ENCODE measurements around the gene HYOU1.
"Not testable (repeated sequence)": the region's sequence is repeated elsewhere in the genome, so short reads cannot be mapped to it uniquely, and the experiment has no call there.

HYOU1 gene

DNA sequence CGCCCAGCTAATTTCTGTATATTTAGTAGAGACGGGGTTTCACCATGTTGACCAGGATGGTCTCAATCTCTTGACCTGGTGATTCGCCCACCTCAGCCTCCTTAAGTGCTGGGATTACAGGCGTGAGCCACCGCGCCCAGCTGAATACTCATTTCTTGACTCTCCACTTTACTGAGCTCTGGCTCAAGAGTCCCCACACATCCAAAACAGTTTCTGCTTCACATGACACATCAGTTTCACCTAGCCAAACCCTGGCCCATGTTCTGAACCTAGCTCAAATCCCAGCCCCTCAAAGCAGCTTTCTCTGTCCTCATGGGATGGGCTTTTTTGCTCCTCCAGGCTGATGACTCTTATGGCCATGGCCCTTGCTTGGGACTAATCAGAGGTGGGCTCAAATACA is 9.8 kb downstream of the HYOU1 start:
- in situ Hi-C loops (cut with MboI; ENCODE audit: low sequenced_read_pairs) = no loop called here

DNA sequence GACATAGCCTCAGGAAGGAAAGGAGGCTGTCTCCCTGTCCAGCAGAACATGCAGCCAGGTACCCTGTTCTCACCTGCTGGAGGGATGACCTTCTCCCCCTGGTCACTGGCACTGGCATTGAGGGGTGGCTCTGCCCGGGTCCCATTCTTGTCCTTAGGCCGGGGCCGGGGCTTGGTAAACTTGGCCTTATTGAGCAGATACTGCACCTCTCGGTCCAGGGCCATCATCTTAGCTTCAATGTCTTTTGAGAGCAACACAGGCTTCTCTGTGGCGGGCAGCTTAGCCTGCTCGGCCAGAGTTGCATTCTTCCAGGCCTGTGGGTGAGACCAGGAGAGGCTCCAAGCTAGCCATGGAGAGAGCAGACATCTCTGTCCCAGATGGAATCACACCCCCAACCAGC is 10.5 kb downstream of the HYOU1 start:
- in situ Hi-C loops (cut with MboI; ENCODE audit: low sequenced_read_pairs) = no loop called here

DNA sequence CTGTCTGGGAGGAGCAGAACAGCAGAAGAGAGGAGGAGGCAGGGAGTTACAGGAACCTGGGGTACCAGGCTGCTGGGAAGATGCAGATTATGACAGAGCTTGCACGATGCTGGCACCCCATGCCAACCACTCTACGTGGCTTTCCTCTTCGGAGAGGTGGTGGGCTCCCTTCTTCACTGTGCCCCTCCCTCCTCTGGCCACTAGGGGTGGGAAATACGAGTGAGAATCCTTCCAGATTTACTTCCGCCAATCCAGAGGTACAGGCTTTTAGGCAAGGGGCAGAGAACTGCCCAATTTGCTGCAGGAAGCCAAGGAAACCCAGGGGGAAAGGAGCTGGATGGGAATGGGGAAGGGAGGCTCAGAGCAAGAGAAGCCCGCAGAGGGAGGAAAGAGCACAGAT is 12.3 kb downstream of the HYOU1 start:
- in situ Hi-C loops (cut with MboI; ENCODE audit: low sequenced_read_pairs) = no loop called here

DNA sequence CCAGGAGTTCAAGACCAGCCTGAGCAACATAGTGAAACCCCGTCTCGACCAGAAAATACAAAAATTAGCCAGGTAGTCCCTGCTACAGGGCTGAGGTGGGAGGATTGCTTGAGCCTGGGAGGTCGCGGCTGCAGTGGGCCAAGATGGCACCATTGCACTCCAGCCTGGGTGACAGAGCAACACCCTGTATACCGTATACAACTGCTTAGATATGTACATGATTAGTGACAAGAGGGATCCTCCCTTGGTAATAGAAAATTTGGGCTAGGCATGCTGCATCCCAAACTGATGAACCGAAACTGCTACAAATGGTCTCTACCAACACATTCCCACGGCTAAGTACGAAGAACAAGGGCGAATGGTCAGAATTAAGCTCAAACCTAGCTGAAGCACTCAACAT is 14.1 kb downstream of the HYOU1 start:
- in situ Hi-C loops (cut with MboI; ENCODE audit: low sequenced_read_pairs) = no loop called here

DNA sequence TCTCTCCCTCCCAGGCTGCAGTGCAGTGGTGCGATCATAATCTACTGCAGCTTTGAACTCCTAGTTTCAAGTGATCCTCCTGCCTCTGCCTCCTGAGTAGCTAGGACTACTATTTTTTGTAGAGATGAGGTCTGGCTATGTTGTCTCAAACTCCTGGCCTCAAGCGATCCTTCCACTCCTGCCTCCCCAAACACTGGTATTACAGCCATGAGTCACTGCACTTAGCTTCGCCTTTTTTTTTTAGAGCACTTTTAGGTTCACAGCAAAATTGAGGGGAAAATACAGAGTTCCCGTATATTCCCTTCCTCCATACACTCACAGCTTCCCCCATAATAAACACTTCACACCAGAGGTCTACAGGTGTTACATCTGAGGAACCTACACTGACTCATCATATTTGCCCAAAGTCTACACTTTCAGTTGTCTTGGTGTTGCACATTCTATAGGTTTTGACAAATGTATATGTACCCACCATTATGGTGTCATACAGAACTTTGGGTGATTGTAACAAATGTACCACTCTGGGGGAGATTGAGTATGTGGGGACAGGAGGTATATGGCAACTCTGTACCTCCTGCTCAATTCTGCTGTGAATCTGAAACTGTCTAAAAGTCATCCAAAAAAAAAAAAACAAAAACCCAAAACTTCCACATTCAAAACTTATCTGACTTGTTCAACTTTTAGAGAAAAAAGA is 15.0 kb downstream of the HYOU1 start:
- in situ Hi-C loops (cut with MboI; ENCODE audit: low sequenced_read_pairs) = no loop called here

DNA sequence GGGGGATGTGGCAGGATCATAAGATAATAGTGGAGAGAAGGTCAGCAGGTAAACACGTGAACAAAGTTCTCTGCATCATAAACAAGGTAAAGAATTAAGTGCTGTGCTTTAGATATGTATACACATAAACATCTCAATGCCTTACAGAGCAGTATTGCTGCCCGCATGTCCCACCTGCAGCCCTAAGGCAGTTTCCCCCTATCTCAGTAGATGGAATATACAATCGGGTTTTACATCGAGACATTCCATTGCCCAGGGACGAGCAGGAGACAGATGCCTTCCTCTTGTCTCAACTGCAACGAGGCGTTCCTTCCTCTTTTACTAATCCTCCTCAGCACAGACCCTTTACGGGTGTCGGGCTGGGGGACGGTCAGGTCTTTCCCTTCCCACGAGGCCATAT is 17.5 kb downstream of the HYOU1 start:
- in situ Hi-C loops (cut with MboI; ENCODE audit: low sequenced_read_pairs) = not testable (repeated sequence)

DNA sequence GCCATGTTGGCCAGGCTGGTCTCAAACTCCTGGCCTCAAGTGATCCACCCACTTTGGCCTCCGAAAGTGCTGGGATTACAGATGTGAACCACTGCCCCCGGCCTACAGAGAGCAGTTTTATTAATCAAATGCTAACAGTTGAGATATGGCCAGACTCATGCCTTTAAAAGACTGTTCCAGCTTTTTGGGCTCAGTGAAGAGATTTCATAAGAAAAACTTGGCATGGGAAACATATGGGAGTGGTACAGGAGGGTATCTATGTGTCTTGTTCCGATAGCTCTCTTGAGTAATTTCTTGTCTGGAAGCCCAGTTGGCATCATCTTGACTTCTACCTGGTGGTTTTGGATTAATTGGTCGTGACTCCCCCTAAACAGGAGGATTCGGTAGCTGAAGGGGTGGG is 18.1 kb downstream of the HYOU1 start:
- in situ Hi-C loops (cut with MboI; ENCODE audit: low sequenced_read_pairs) = no loop called here

DNA sequence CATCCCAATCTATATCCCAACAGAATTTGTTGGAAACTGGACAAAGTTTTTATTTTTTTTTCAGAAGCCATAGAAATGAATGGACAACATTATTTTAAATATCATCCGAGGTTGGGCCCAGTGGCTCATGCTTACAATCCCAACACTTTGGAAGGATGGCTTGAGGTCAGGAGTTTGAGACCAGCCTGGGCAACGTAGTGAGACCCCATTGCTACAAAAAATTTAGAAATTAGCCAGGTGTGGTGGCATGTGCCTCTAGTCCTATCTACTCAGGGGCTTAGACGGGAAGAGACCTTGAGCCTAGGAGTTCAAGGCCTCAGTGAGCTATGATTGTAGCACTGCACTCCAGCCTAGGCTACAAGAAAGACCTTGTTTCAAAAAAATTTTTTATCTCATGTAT is 22.2 kb downstream of the HYOU1 start:
- in situ Hi-C loops (cut with MboI; ENCODE audit: low sequenced_read_pairs) = no loop called here

DNA sequence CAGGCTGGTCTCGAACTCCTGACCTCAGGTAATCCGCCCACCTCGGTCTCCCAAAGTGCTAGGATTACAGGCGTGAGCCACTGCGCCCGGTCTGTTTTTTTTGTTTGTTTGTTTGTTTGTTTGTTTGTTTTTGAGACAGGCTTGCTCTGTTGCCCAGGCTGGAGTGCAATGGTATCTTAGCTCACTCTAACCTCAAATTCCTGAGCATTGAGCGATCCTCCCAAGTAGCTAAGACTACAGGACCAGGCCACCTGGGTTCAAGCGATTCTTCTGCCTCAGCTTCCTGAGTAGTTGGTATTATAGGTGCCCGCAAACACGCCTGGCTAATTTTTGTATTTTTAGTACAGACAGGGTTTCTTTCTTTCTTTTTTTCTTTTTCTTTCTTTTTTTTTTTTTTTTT is 23.6 kb downstream of the HYOU1 start:
- in situ Hi-C loops (cut with MboI; ENCODE audit: low sequenced_read_pairs) = not testable (repeated sequence)

DNA sequence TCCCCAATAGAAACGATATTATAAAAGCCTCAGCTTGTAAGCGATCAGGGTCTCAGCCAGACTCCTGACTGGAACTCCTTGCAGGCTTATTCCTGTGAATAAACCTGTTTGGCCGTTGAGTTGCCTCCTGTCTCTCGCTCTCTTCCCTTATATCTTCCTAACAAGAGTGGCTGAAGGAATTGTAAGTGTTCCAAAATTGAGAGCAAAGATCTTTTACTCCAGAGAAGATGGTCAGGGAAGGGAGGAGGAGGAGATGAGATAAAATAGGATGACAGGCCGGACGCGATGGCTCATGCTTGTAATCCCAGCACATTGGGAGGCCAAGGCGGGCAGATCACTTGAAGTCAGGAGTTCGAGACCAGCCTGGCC is 25.1 kb downstream of the HYOU1 start:
- in situ Hi-C loops (cut with MboI; ENCODE audit: low sequenced_read_pairs) = no loop called here

DNA sequence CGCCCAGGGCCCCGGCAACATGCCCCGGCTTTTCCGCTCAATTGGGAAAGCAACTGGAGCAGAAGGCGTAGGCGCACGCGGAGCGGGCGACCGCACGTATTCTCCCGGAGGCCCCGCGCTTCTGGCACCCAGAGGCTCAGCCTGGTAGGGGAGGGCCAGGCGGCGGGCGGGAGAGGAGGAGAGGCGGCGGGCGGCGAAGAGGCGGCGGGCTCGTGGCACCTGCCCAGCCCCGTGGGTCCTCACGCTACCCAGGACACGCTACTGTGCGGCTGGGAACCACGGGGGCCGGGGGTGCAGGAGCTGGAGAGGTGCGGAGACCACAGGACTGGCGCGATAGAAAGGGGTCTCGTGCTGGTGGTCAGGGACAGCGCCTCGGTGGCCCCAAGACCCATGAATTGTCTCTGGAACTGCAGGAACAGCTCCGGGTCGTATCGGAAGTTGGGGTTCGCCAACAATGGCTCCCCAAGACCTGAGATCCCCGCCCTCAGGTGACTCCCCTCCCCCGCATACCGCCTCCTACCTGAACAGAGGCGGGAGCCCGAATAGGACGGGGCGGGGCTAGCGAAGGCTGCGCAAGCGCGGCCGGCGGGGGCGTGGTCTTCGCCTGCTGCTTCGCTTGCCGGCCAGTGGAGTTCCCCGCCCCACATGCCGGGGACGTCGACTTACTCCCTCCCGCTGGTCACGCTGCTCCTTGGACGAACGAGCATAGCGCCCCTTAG is 26.5 kb downstream of the HYOU1 start, which contains the start of gene SLC37A4:
Gene SLC37A4 (minus strand): TSS at position 549 of the 719 bp plus-strand sequence.
- in situ Hi-C loops (cut with MboI; ENCODE audit: low sequenced_read_pairs) = no loop called here

DNA sequence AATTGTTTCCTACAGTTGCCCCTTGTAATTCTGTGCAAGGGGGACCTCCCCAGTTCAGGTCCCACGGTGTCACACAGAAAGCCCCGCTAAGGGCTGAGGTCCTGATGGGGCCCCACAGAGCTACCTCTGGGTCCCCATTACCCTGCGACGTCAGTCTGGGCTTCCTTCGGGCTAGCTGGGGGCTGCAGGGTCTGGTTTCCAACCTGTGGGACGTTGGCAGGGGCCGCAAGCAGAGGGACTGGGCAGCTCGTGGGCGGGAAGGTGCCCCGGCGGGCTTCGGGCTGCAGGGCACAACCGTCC is 27.0 kb downstream of the HYOU1 start:
- in situ Hi-C loops (cut with MboI; ENCODE audit: low sequenced_read_pairs) = no loop called here

DNA sequence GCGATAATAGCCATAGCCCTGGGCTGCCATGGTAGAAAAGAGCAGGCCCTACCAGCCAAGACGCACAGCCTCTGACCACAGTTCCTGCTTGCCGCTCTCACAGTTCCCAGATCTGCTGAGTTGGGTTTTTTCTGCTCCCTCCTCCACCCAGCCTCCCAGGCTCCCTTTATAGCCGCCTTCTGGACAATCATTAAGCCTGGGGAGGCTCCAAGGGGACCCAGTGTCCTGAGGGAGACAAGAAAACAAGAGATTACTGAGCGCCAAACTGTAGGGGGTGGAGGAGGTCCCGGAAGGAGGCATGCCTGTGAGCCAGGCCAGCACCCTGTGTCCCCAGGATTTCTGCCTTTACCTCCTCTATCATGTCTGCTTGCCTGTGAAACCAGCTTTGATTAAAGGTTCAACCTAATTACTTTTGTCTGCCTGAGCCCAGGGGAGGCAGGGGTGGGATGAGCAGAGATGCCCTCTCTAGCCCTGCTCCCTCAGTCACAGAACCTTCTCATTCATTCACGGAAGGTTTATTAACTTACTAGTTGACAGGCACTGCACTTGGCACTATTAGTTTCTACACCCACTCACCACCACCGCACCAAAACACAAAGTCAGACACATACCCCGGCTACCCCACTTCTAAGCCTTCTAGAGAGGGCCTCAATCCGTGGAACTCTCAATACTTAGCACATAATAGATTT is 27.5 kb downstream of the HYOU1 start:
- in situ Hi-C loops (cut with MboI; ENCODE audit: low sequenced_read_pairs) = no loop called here

DNA sequence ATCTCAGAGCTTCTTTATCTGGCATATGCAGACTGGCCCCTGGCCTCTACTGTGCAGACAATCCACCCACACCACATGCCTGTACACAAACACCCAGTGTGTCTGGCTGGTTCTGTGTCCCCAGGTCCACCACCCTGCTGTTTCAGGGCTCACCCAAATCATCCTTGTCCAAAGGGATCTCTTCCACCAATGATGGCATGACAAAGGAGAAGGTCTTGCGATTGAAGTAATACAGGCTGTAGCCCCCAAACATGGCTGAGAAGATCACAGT is 28.0 kb downstream of the HYOU1 start:
- in situ Hi-C loops (cut with MboI; ENCODE audit: low sequenced_read_pairs) = no loop called here

DNA sequence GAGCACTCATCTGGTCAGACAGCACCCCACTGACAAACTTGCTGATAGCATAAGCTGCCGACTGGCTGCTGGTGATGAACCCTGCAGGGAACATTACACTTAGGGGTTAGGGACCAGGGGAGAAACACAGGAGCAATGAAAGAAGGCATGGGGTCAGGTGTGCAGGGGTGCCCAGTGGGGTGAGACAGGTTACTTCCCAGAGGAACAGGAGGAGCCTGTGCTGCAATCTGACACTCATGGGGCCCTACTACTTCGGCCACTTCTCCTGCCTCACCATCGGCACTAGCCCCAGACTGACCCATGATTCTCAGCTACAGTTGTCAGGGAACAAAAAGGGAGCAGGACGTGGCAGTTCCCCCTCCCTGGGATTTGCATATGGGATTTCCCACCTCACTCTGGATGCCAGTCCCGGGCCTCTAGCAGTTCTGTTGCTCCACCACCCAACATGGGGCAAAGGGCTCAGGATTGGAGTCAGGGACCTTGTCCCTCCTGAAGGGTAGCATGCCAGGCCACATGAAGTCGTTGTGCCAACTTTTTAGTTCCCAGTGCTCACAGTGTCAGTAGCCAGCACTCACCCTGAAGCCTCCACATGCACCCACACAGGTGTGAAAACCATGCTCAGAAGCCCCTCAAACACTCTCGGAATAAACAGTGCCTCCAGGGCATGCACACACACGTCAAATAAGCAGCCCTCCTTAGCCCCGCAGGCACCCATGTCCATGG is 28.5 kb downstream of the HYOU1 start:
- in situ Hi-C loops (cut with MboI; ENCODE audit: low sequenced_read_pairs) = no loop called here

DNA sequence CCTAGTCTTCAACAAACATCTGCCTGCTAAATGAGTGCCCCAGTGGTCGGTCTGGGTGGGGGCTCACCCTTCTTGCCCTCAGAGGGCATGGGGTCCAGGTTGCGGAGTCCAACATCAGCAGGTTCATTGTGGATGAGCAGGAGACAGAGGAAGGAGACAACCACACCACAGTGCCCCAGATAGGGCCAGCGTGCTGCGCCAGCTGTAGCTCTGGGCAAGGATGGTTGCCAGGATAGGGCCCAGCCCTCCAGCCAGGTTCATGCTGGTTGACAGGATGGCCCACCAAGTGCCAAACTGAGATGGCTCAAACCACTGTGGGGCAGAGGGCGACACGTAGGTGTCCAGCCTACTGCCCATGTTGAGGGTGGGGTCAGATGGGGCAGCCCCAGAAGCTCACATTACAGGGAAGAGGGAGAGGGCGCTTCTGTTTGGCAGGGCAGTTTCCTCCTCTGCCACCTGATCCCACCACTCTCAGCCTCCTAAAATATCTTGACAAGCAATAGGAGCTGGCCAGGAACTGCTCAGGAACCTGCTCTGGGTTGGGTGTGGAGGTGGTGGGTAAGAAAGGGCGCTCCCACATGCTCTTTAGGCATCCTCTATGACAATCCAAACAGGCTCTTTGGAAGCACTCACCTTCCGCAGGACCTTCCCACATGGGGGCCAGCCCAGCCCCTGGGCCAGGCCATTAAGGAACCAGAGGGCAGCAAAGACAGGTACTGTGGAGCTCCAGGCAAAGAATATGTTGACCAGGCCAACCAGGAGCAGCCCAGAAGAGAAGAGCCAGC is 29.3 kb downstream of the HYOU1 start:
- in situ Hi-C loops (cut with MboI; ENCODE audit: low sequenced_read_pairs) = no loop called here

DNA sequence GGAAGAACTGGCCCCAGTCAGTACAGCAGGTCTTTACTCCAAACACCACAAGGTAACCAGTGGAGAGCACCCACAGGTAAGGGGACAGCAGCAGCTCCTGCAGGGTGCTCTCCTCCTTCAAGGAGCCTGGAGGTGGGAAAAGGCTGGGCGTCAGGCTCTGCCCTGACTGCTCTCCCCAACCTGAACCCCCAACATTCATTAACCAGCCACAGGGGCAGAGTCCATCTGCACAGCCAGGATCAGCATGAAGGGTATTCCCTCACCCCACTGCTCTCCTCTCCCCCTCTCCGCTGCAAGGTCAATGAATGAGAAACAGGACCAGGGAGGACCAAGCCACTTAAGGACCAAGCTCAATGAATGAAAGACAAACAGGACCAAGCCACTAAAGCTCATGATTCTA is 30.0 kb downstream of the HYOU1 start:
- in situ Hi-C loops (cut with MboI; ENCODE audit: low sequenced_read_pairs) = no loop called here

DNA sequence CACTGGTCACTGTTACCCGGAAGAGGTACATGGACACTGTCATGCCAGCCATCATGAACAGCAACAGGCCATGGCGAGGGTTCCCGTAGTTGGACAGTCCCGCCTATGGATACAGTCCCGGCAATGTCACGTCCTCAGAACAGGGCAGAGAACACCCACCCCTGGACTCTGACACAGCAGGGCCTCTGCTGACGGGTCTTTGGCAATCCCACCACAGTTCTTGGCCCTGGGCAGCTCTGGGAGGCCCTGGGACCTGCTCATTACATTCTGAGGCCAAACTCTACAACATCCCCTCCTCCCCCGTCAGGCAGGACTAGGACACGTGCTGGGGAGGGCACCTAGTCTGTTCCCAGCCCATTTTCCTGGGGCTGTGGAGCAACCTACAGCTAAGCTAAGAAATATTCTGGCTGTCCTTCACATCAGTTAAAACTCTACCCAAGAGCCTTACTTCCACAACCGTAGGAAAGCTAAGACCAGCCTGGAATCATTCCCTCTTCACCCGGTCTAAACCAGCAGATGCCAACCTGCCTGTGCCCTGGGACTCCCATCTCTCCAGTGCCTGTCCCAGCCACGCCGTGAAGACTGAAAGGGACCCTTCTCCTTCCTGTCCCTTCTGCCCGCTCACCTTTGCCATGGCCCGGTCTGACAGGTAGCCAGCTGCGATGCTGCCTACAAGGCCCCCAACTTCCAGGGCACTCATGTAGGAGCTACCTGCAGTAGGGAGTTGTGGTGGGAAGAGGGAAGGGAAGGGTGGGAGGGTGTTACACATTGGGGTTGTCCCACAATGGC is 30.8 kb downstream of the HYOU1 start:
- in situ Hi-C loops (cut with MboI; ENCODE audit: low sequenced_read_pairs) = no loop called here

DNA sequence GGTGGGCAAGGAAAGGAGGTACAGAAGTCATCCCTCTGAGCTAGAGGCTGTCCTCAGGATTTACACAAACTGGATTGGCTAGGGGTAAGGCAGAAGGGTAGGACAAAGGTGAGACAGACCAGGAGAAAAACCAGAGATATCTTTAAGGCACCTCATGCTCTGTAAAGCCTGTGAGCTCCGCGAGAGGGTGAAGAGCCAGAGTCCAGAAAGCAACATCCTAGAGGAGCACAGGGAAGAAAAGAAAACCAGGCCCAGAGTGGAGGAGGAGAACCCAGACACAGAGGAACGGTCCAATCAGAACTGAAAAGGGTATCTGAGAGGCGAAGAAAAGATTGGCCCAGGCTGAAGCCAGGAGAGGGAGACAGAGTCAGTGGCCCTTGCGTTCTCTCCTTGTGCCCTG is 31.5 kb downstream of the HYOU1 start:
- in situ Hi-C loops (cut with MboI; ENCODE audit: low sequenced_read_pairs) = no loop called here

DNA sequence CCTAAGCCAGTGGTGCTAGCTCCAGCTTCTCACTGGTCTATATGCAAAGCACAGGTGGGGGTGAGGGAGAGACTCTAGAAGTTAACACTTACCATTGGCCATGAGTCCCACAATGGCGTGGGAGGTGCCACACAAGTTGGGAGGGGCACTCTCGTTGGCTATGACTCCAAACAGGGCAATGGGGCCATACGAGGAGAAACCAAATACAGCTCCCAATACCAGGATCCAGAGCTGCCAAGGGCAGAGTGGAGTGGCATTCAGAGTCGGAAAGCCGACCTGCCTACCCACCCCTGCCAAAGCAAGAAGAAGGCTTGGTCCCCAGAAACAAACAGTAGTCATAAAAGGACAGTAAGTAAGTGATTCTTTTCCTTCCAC is 31.9 kb downstream of the HYOU1 start:
- in situ Hi-C loops (cut with MboI; ENCODE audit: low sequenced_read_pairs) = no loop called here

Measured in hTERT RPE-1 (cell line).